ENCODE data around the gene GRIN2C.

The GRIN2C gene

GRCh38 chr17:74836691-74837467 is 22.8 kb downstream of the GRIN2C start:
- no peak overlapping the region for H3K9ac ChIP-seq (ENCODE audit: low read length)
- H3K9me3 ChIP-seq (ENCODE audit: low read length) = no peaks in the 10 kb centered on the region
- no peaks in the 10 kb centered on the region for H4K20me1 ChIP-seq (ENCODE audit: insufficient read depth, low read length)
- H3K4me3 ChIP-seq (ENCODE audit: low read depth, low read length, poor library complexity, severe bottlenecking) = no peak overlapping the region
- H3K4me2 ChIP-seq (ENCODE audit: low read length) = no peak overlapping the region
- H2AFZ ChIP-seq (ENCODE audit: low read length) = no peak overlapping the region
- H3F3A ChIP-seq (ENCODE audit: insufficient read depth, low read length) = no peaks in the 10 kb centered on the region
- no peak overlapping the region for H3K27ac ChIP-seq (ENCODE audit: low read depth, low read length, poor library complexity, severe bottlenecking)
- H3K4me1 ChIP-seq (ENCODE audit: insufficient read depth, low read length, severe bottlenecking) = peaks cover 18% of the 10 kb centered on the region
- H3K27me3 ChIP-seq (ENCODE audit: insufficient read depth, low read length) = no peaks in the 10 kb centered on the region
- H3K9me2 ChIP-seq (ENCODE audit: low read depth, low read length) = no peaks in the 10 kb centered on the region
- H3K79me2 ChIP-seq (ENCODE audit: insufficient read depth, low read length) = no peaks in the 10 kb centered on the region
- TF ChIP-seq EZH2 (IDR thresholded peaks at IDR 0.05; ENCODE audit: borderline replicate concordance, low read length) (no peak), CTCF (IDR thresholded peaks at IDR 0.05; ENCODE audit: low read length) (no peak)
- H3K36me3 ChIP-seq (ENCODE audit: insufficient read depth, low read length) = peaks cover 4% of the 10 kb centered on the region; the same call in 1 of the 2 replicates

- TF ChIP-seq EZH2 (IDR thresholded peaks at IDR 0.05; ENCODE audit: borderline replicate concordance, low read length) (no peak), CTCF (IDR thresholded peaks at IDR 0.05; ENCODE audit: low read length) (no peak)
- no peaks in the 10 kb centered on the region for H3K79me2 ChIP-seq (ENCODE audit: insufficient read depth, low read length)
- no peak overlapping the region for H3K4me2 ChIP-seq (ENCODE audit: low read length)
- H3K4me1 ChIP-seq (ENCODE audit: insufficient read depth, low read length, severe bottlenecking) = peaks cover 15% of the 10 kb centered on the region
- no peak overlapping the region for H3K4me3 ChIP-seq (ENCODE audit: low read depth, low read length, poor library complexity, severe bottlenecking)
- H4K20me1 ChIP-seq (ENCODE audit: insufficient read depth, low read length) = no peaks in the 10 kb centered on the region
- H3K27ac ChIP-seq (ENCODE audit: low read depth, low read length, poor library complexity, severe bottlenecking) = no peak overlapping the region
- H3K36me3 ChIP-seq (ENCODE audit: insufficient read depth, low read length) = peaks cover 4% of the 10 kb centered on the region; the same call in 1 of the 2 replicates
- no peak overlapping the region for H3K9ac ChIP-seq (ENCODE audit: low read length)
- no peaks in the 10 kb centered on the region for H3K9me2 ChIP-seq (ENCODE audit: low read depth, low read length)
- no peaks in the 10 kb centered on the region for H3F3A ChIP-seq (ENCODE audit: insufficient read depth, low read length)
- no peaks in the 10 kb centered on the region for H3K27me3 ChIP-seq (ENCODE audit: insufficient read depth, low read length)
- H3K9me3 ChIP-seq (ENCODE audit: low read length) = no peaks in the 10 kb centered on the region
- no peak overlapping the region for H2AFZ ChIP-seq (ENCODE audit: low read length)
These were observed 23.5 kb downstream of the GRIN2C start for GRCh38 chr17:74836191-74836590.

GRCh38 chr17:74833501-74834377 is 25.9 kb downstream of the GRIN2C start:
- H3K4me3 ChIP-seq (ENCODE audit: low read depth, low read length, poor library complexity, severe bottlenecking) = no peak overlapping the region
- H3K79me2 ChIP-seq (ENCODE audit: insufficient read depth, low read length) = no peaks in the 10 kb centered on the region
- no peak overlapping the region for H2AFZ ChIP-seq (ENCODE audit: low read length)
- H3K27ac ChIP-seq (ENCODE audit: low read depth, low read length, poor library complexity, severe bottlenecking) = no peak overlapping the region
- H3K4me2 ChIP-seq (ENCODE audit: low read length) = no peak overlapping the region
- TF ChIP-seq CTCF (IDR thresholded peaks at IDR 0.05; ENCODE audit: low read length) (no peak), EZH2 (IDR thresholded peaks at IDR 0.05; ENCODE audit: borderline replicate concordance, low read length) (no peak)
- H4K20me1 ChIP-seq (ENCODE audit: insufficient read depth, low read length) = no peaks in the 10 kb centered on the region
- no peaks in the 10 kb centered on the region for H3F3A ChIP-seq (ENCODE audit: insufficient read depth, low read length)
- no peaks in the 10 kb centered on the region for H3K27me3 ChIP-seq (ENCODE audit: insufficient read depth, low read length)
- peaks cover 4% of the 10 kb centered on the region; the same call in 1 of the 2 replicates for H3K36me3 ChIP-seq (ENCODE audit: insufficient read depth, low read length)
- H3K9me3 ChIP-seq (ENCODE audit: low read length) = no peaks in the 10 kb centered on the region
- peaks cover 9% of the 10 kb centered on the region for H3K4me1 ChIP-seq (ENCODE audit: insufficient read depth, low read length, severe bottlenecking)
- no peak overlapping the region for H3K9ac ChIP-seq (ENCODE audit: low read length)
- no peaks in the 10 kb centered on the region for H3K9me2 ChIP-seq (ENCODE audit: low read depth, low read length)

Measured in OCI-LY1 (cell line).